GM20000 (cell line): ENCODE measurements around the gene ING4.

Experiments
- DNase-seq: peaks from one replicate; pipeline ENCODE4 v3.0.0; 2012; ENCODE audit warnings: low spot score
- TF ChIP-seq, protein P1 (sequence below): IDR thresholded peaks from 2 replicates; pipeline ENCODE4 v1.5.1; 2012; ENCODE audit warnings: mild to moderate bottlenecking, control low read depth; ENCODE audit errors: extremely low read depth, missing control alignments

The ING4 gene

DNA sequence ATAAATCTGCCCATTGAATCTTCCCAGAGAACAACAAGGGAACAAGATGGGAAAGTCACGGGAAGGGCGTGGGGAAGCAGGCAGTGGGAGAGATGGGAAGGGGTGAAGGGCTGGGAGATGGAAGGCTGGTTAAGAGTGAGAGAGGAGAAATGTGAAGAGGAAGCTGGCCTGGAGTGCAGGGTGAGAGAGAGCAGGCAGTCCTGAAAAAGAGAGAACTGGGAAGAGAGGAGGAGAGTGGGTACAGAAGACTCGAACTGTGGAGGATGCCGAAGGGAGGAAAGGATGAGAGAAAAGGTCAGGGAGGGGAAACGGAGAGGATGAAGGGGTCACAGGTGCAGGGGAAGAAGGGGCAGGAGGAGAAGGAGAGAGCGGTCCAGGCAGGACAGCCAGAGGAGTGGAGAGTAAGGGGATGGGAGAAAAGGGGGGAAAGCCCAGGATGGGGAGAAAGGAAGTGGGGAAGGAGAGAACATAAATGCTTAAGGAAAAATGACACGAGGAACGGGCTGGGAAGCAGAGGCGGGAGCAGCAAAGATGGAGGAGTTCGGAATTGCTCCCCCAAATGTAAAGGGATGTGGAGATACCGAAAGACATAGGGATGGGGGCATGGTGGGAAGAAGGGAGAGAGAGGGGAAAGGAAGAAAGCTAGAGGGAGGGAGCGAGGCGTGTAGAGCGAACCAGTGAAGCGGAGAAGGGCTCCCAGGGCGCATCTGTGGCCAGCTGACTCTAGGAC lies 36.5 kb upstream of the ING4 start:
- TF ChIP-seq, protein P1, sequence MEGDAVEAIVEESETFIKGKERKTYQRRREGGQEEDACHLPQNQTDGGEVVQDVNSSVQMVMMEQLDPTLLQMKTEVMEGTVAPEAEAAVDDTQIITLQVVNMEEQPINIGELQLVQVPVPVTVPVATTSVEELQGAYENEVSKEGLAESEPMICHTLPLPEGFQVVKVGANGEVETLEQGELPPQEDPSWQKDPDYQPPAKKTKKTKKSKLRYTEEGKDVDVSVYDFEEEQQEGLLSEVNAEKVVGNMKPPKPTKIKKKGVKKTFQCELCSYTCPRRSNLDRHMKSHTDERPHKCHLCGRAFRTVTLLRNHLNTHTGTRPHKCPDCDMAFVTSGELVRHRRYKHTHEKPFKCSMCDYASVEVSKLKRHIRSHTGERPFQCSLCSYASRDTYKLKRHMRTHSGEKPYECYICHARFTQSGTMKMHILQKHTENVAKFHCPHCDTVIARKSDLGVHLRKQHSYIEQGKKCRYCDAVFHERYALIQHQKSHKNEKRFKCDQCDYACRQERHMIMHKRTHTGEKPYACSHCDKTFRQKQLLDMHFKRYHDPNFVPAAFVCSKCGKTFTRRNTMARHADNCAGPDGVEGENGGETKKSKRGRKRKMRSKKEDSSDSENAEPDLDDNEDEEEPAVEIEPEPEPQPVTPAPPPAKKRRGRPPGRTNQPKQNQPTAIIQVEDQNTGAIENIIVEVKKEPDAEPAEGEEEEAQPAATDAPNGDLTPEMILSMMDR: no peak
- DNase-seq: no peak

DNA sequence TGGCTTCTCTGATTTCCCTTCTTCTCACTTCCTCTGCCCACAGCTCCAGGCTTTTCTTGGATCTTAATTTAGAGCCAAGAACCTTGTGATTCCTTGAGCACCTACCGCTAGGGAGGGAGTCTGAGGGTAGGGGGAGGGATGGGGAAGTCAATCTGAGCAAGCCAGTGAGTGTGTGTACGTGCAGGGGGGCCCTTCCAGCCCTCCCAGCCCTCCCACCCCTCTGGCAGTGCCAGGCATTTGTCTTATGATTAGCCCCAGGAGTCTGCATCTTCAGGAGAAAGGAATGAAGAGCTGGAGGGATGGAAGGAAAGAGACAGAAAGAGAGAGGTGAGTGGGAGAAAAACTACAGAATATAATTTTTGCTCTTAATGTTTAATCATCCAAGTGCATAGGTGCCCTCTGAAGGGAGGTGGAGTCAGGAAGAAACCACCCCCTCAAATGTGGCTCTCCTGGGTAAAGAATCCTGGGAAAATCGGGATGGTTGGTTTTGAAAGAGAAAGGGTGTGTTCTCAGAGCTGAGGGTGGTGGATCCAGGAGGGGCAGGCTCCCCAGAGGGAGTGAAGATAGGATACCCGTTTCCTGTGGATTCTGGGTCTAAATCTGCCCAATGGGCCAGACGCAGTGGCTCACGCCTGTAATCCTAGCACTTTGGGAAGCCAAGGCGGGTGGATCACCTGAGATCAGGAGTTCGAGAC lies 35.6 kb upstream of the ING4 start:
- no peak for DNase-seq
- TF ChIP-seq, protein P1: no peak

DNA sequence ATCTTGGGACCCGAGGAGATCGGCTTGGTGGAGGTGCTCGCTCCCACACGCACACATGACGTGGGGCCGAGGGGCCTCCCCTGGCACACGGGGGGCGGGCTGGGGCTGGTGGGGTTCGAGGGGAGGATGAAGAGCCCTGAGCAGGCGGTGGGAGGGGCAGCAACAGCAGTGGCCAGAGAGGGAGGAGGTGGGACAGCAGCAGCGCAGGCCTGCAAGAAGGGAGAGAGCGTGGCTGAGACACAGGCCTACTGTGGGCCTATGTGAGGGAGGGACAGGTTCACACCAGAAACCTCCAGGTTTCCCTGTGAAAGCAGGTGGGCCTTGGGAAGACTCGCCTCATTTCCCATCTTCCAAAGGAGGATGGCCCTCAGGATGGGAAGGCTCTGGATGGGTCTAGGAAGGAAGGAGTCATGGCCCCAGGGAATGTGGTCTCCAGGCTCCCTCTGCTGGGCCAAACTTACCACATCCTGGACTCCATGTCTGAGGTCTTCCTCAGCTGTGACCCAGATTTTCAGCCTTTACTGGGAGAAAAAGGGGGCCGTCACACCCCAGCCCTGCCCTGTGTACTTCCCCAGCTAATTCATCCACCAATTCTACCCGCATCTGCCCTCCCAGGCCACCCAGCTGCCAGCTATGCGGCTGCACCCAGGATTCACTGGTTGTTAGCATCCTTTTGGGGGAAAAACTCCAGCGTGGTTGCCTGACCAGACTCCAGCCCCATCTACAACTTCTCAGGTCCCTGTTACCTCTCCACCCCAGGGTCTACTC lies 34.8 kb upstream of the ING4 start:
- peak; percentile 71 for DNase-seq
- TF ChIP-seq, protein P1: peak; percentile 23

DNA sequence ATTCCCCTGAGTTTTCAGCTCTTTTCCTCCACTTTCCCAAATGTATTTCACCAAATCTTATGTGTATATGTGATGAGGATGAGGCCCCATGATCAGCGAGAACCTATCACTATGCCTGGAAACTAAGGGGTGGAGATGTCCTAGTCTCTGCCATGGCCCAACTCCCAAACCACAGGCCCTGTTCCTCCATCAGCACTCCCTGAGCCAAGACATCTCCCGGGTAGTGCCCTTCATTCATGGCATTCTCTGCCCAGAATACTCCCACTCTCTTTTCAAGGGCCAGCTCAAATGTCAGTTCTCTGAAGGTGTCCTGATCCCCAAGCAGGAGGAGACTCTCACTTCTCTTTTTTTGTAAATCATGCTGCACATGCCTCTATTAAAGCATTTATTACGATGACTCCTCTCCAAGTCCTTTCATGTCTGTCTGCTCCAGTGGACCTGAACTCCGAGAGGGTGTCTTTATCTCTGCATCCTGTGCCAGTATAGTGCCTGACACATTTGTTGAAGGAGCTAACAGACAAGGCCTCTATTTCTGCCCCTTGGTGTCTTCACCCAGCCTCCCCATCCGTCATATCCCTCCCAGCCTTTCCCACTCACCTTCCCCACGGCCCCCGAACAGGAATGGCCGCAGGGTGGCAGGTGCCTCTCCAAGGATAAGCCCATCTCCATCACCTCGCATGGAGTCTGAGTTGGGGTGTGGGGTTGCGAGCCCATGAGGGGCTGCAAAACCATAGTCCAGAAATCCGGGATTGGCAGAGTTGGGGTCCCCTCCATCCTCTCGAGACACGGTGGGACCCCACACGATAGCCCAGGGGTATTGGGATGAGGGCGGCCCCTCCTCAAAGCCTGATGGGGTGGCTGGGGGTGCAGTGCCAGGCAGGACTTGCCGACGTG lies 34.0 kb upstream of the ING4 start:
- TF ChIP-seq, protein P1: no peak
- peak; percentile 66 for DNase-seq

DNA sequence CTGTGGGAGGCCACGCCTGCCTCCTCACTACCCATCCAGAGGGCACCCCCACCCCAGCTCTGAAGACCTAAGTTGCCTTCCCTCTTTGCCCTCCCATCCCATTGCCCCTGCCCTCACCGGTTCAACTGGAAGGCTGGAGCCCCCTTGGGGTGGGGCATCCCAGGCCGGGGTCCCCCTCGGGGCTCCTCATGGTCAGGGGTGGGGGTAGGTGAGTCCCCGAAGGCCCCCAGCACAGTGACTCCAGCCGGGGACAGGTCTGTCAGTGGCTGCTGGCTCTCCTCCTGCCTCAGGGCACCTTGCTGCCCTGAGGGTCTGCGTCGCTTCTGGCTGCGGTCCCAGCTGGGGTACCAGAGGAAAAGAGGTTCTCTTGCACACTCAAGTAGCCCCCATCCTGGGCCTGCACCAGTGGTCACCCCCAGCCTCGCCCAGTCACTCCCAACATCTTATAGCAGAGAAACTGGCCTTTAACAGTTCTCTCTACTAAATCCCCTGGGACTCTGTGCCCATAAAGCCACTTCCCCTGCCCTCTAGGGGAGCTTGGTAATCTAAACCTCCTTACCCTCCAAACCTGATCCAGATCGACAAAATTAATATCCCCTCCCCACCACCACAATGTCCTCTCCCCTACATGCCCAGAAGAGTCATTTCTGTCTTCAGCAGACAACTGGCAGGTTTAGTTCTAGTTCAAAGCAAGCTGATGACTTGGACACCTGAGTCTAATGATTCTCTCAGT lies 32.6 kb upstream of the ING4 start:
- TF ChIP-seq, protein P1: no peak
- no peak for DNase-seq

DNA sequence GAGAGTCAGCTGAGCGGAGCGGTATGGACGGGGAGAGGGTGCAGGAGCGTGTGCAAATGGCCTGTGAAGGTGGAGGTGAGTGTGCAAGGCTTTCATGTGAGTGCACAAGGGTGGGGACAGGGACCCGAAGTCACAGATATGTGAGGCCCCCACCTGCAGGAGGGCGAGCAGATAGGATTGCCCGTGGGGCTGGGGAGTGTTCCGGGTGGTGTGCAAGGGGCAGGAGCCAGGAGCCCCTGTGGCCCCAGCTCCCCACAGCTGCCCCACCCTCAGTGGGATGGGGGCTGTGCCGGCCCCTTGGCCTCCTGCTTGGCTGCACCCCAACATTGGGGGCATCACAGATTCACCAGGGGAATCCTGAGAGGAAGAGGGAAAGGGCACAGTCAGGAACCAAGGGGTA lies 31.8 kb upstream of the ING4 start:
- TF ChIP-seq, protein P1: no peak

More for the DNA sequence above, 31.8 kb upstream of the ING4 start:
- no peak for DNase-seq
